HCT116 (cell line): ENCODE data around the gene ATF7IP. TPM values are rescaled to one million over a fixed set of nuclear protein-coding genes. Genes with fewer than 3 reads are reported as not detected.

ENCODE experiments used
- ATAC-seq: fragments of 200-7000 bp; cut with Tn5 transposase; 2 replicates; pipeline ENCODE4 v1.9.1; 2020; ENCODE audit warnings: mild to moderate bottlenecking, moderate library complexity
- BruUV-seq: library from RNA; stranded (reverse); fragments of 400-500 nt; replicated peaks from 2 replicates; lab custom pipeline; 2021; lab: Mats Ljungman, UMichigan
- CTCF ChIA-PET: fragments of 300-600 bp; sonication (Branson Sonifier 250); formaldehyde crosslinking; loops from one replicate; lab custom pipeline; 2021; ENCODE audit warnings: antibody characterized with exemption; lab: Charles Lee
- POLR2A ChIA-PET: fragments of 300-600, 350-600 bp; sonication (Branson Sonifier 250); formaldehyde crosslinking; loops from one replicate; lab custom pipeline; 2021; ENCODE audit warnings: antibody characterized with exemption; lab: Charles Lee
- RAD21 ChIA-PET, 2 experiments: fragments of 300-600 bp; sonication (Branson Sonifier 250); formaldehyde crosslinking; loops; one replicate each; lab custom pipeline; 2023; ENCODE audit warnings: low total read pairs in 2 of 2; ENCODE audit not compliant: uncharacterized antibody in 2 of 2, unreplicated experiment in 2 of 2, low non-redundant PET in 1 of 2; lab: Charles Lee
- DNase-seq: peaks from one replicate; pipeline ENCODE4 v3.0.0-alpha.2; 2010; ENCODE audit warnings: low read depth, low spot score
- H2AFZ ChIP-seq: fragments of 200-600 bp; shearing (Covaris generic), sonication (generic); 2 replicates; pipeline ENCODE4 v1.6.1; 2017; ENCODE audit warnings: low read depth, mixed run types, mixed read lengths, antibody characterized with exemption, low read length; ENCODE audit not compliant: poor library complexity, severe bottlenecking
- H3K27ac ChIP-seq: 2 replicates; pipeline ENCODE4 v1.5.1; 2012; ENCODE audit warnings: low read depth, low read length
- H3K27me3 ChIP-seq: fragments of 200-600 bp; sonication (generic); 2 replicates; pipeline ENCODE4 v1.6.1; 2016; ENCODE audit warnings: mixed run types, low read length, mixed read lengths; ENCODE audit not compliant: insufficient read depth
- H3K36me3 ChIP-seq, 2 experiments: fragments of 200-500 bp in 1 of 2; fragments of 200-600 bp in 1 of 2; sonication (Bioruptor generic) in 1 of 2; sonication (generic) in 1 of 2; 2 replicates each; pipeline versions ENCODE4 v1.5.1 to v1.6.1; 2014 to 2016; ENCODE audit warnings: low read length in 2 of 2, inconsistent platforms in 1 of 2, mixed read lengths in 1 of 2, mixed run types in 1 of 2; ENCODE audit not compliant: insufficient read depth in 2 of 2, control insufficient read depth in 1 of 2
- H3K4me1 ChIP-seq, 2 experiments: fragments of 200-600 bp in 1 of 2; sonication (generic) in 1 of 2; 2 replicates each; pipeline versions ENCODE4 v1.5.1 to v1.6.1; 2012 to 2017; ENCODE audit warnings: low read length in 2 of 2, inconsistent platforms in 1 of 2, mild to moderate bottlenecking in 1 of 2, mixed read lengths in 1 of 2, mixed run types in 1 of 2, moderate library complexity in 1 of 2; ENCODE audit not compliant: insufficient read depth in 2 of 2, control insufficient read depth in 1 of 2
- H3K4me2 ChIP-seq: fragments of 200-600 bp; sonication (generic); 2 replicates; pipeline ENCODE4 v1.6.1; 2017; ENCODE audit warnings: mixed run types, low read length, mixed read lengths
- H3K4me3 ChIP-seq, 2 experiments: fragments of 200-600 bp in 1 of 2; sonication (generic) in 1 of 2; replicated peaks in 1 of 2; 2 replicates each; pipeline ENCODE4 v1.5.1; 2011 to 2016; ENCODE audit warnings: low read length in 2 of 2, control low read depth in 1 of 2, low read depth in 1 of 2, mild to moderate bottlenecking in 1 of 2, mixed read lengths in 1 of 2, mixed run types in 1 of 2
- H3K79me2 ChIP-seq: fragments of 200-600 bp; sonication (generic); 2 replicates; pipeline ENCODE4 v1.6.1; 2017; ENCODE audit warnings: mild to moderate bottlenecking, mixed run types, low read length, moderate library complexity, mixed read lengths; ENCODE audit not compliant: insufficient read depth
- H3K9ac ChIP-seq: fragments of 200-600 bp; sonication (generic); 2 replicates; pipeline ENCODE4 v1.6.1; 2016; ENCODE audit warnings: low read length, mixed read lengths
- H3K9me2 ChIP-seq: fragments of 200-600 bp; sonication (generic), shearing (Covaris generic); 2 replicates; pipeline ENCODE4 v1.6.1; 2017; ENCODE audit warnings: mixed run types, mild to moderate bottlenecking, moderate library complexity; ENCODE audit not compliant: insufficient read depth
- H3K9me3 ChIP-seq, 2 experiments: fragments of 200-500 bp in 1 of 2; fragments of 200-600 bp in 1 of 2; sonication (Bioruptor generic) in 1 of 2; sonication (generic) in 1 of 2; 2 replicates each; pipeline ENCODE4 v1.6.1; 2014 to 2017; ENCODE audit warnings: low read length in 2 of 2, mixed read lengths in 2 of 2, inconsistent platforms in 1 of 2, low read depth in 1 of 2, mild to moderate bottlenecking in 1 of 2, mixed run types in 1 of 2, moderate library complexity in 1 of 2; ENCODE audit not compliant: control insufficient read depth in 1 of 2, insufficient read depth in 1 of 2
- H4K20me1 ChIP-seq: fragments of 200-600 bp; sonication (generic), shearing (Covaris generic); 2 replicates; pipeline ENCODE4 v1.6.1; 2017; ENCODE audit warnings: mixed run types, mild to moderate bottlenecking, moderate library complexity; ENCODE audit not compliant: insufficient read depth
- EGR1 ChIP-seq: IDR thresholded peaks from 2 replicates; pipeline ENCODE4 v1.6.1; 2012; ENCODE audit warnings: low read depth
- FOSL1 ChIP-seq: IDR thresholded peaks from 2 replicates; pipeline ENCODE4 v1.6.1; 2012; ENCODE audit warnings: low read depth
- POLR2A ChIP-seq: IDR thresholded peaks from 2 replicates; pipeline ENCODE4 v1.7.0; 2011; ENCODE audit warnings: borderline replicate concordance; ENCODE audit not compliant: insufficient read depth, insufficient read length; ENCODE audit errors: extremely low read depth
- SIN3A ChIP-seq: IDR thresholded peaks from 2 replicates; pipeline ENCODE4 v1.6.1; 2012; ENCODE audit warnings: low read depth
- SRF ChIP-seq: IDR thresholded peaks from 2 replicates; pipeline ENCODE4 v1.6.1; 2012; ENCODE audit warnings: low read depth
- YY1 ChIP-seq: IDR thresholded peaks from 2 replicates; pipeline ENCODE4 v1.6.1; 2011; ENCODE audit warnings: low read length, low read depth, moderate library complexity, mild to moderate bottlenecking; ENCODE audit not compliant: insufficient replicate concordance; ENCODE audit errors: extremely low read depth
- ZNF274 ChIP-seq: fragments of 200-500 bp; sonication (Bioruptor generic); IDR thresholded peaks from 2 replicates; pipeline ENCODE4 v1.6.1; 2014; ENCODE audit warnings: mild to moderate bottlenecking, low read depth, low read length, inconsistent platforms
- intact Hi-C: fragments of 100-400 bp; cut with micrococcal nuclease; formaldehyde crosslinking; loops from 2 replicates; pipeline ENCODE4 v1.10.0; 2022
- total RNA-seq: library from RNA; stranded (reverse); gene quantifications from one replicate; pipeline ENCODE4 v1.2.1, GENCODE V29; 2021; ENCODE audit not compliant: unreplicated experiment
- TF ChIP-seq, protein P1 (sequence below): IDR thresholded peaks from 2 replicates; pipeline ENCODE4 v1.6.1; 2011; ENCODE audit warnings: mild to moderate bottlenecking, low read length, moderate library complexity; ENCODE audit not compliant: insufficient replicate concordance; ENCODE audit errors: extremely low read depth
- TF ChIP-seq, protein P2 (sequence below): IDR thresholded peaks from 2 replicates; pipeline ENCODE4 v1.6.1; 2012; ENCODE audit warnings: low read depth

Gene ATF7IP
- total RNA-seq, 1 experiment from 2014 or later = 38.6 TPM

DNA sequence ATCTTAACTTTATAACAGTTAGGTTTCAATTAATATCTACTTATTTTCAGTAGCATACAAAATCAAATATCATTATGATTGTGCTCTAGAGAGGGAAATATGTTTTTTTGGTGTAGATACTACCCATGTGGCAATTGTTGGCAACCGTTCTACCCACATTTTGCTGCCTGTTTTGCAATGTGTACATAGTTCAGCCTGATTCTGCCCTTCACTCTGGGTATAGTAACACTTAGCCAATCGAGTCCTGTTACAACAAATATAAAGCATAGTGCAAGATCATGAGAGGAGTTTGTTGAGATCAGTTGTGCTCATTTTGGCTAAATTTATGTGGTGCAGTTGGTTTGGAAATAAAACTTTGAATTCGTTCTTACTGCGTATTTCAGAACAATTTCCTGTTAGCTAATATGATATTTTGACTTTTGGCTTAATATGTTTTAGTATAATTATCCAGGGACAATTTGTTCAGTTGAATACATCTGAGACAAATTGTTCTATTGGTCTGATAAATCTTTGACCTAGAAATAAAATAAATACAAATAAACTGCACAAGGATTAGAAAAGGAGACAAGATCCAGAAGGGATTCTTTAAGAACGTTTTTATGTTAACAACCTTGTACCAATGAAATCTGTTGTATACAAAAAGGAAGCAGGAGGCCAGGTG lies 76.9 kb downstream of the ATF7IP start:
- BruUV-seq = no TSS peak
- ChIA-PET RAD21 (no interaction called here), CTCF (no interaction called here), POLR2A (no interaction called here)
- no peak overlapping the region for H3K9ac ChIP-seq
- no peak overlapping the region for H3K27ac ChIP-seq
- ATAC-seq (no peak), DNase-seq (no peak)
- H3K9me2 ChIP-seq = no peaks in the 10 kb centered on the region
- no peak overlapping the region for H2AFZ ChIP-seq
- no peaks in the 10 kb centered on the region for H4K20me1 ChIP-seq
- H3K27me3 ChIP-seq = no peaks in the 10 kb centered on the region
- no peak overlapping the region for H3K4me3 ChIP-seq
- intact Hi-C loops = no loop called here
- H3K79me2 ChIP-seq = no peaks in the 10 kb centered on the region; the same call in 1 of the 2 replicates
- peaks cover 0 to 2% of the 10 kb centered on the region in 2 experiments; a peak in 1 of 4 replicates for H3K36me3 ChIP-seq
- no peaks in the 10 kb centered on the region for H3K9me3 ChIP-seq
- no peak for TF ChIP-seq ZNF274
- no peak for TF ChIP-seq EGR1
- TF ChIP-seq, protein P1, sequence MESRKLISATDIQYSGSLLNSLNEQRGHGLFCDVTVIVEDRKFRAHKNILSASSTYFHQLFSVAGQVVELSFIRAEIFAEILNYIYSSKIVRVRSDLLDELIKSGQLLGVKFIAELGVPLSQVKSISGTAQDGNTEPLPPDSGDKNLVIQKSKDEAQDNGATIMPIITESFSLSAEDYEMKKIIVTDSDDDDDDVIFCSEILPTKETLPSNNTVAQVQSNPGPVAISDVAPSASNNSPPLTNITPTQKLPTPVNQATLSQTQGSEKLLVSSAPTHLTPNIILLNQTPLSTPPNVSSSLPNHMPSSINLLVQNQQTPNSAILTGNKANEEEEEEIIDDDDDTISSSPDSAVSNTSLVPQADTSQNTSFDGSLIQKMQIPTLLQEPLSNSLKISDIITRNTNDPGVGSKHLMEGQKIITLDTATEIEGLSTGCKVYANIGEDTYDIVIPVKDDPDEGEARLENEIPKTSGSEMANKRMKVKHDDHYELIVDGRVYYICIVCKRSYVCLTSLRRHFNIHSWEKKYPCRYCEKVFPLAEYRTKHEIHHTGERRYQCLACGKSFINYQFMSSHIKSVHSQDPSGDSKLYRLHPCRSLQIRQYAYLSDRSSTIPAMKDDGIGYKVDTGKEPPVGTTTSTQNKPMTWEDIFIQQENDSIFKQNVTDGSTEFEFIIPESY = no peak
- TF ChIP-seq, protein P2, sequence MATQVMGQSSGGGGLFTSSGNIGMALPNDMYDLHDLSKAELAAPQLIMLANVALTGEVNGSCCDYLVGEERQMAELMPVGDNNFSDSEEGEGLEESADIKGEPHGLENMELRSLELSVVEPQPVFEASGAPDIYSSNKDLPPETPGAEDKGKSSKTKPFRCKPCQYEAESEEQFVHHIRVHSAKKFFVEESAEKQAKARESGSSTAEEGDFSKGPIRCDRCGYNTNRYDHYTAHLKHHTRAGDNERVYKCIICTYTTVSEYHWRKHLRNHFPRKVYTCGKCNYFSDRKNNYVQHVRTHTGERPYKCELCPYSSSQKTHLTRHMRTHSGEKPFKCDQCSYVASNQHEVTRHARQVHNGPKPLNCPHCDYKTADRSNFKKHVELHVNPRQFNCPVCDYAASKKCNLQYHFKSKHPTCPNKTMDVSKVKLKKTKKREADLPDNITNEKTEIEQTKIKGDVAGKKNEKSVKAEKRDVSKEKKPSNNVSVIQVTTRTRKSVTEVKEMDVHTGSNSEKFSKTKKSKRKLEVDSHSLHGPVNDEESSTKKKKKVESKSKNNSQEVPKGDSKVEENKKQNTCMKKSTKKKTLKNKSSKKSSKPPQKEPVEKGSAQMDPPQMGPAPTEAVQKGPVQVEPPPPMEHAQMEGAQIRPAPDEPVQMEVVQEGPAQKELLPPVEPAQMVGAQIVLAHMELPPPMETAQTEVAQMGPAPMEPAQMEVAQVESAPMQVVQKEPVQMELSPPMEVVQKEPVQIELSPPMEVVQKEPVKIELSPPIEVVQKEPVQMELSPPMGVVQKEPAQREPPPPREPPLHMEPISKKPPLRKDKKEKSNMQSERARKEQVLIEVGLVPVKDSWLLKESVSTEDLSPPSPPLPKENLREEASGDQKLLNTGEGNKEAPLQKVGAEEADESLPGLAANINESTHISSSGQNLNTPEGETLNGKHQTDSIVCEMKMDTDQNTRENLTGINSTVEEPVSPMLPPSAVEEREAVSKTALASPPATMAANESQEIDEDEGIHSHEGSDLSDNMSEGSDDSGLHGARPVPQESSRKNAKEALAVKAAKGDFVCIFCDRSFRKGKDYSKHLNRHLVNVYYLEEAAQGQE = no peak
- no peak for TF ChIP-seq YY1
- no peak for TF ChIP-seq POLR2A
- no peak for TF ChIP-seq SIN3A
- TF ChIP-seq SRF = no peak
- TF ChIP-seq FOSL1 = no peak
- H3K4me1 ChIP-seq = no peaks in the 10 kb centered on the region
- H3K4me2 ChIP-seq = no peak overlapping the region
